ENCODE data around the gene TPRN. TPM values are rescaled to one million over a fixed set of nuclear protein-coding genes. Genes with fewer than 3 reads are reported as not detected.
A peak's percentile ranks its signal among the peaks of the same experiment; 100 is the strongest.

TPRN gene
- total and polyA plus RNA-seq, 7 donors: 3.0 to 80.5 (median 4.6) TPM

DNA sequence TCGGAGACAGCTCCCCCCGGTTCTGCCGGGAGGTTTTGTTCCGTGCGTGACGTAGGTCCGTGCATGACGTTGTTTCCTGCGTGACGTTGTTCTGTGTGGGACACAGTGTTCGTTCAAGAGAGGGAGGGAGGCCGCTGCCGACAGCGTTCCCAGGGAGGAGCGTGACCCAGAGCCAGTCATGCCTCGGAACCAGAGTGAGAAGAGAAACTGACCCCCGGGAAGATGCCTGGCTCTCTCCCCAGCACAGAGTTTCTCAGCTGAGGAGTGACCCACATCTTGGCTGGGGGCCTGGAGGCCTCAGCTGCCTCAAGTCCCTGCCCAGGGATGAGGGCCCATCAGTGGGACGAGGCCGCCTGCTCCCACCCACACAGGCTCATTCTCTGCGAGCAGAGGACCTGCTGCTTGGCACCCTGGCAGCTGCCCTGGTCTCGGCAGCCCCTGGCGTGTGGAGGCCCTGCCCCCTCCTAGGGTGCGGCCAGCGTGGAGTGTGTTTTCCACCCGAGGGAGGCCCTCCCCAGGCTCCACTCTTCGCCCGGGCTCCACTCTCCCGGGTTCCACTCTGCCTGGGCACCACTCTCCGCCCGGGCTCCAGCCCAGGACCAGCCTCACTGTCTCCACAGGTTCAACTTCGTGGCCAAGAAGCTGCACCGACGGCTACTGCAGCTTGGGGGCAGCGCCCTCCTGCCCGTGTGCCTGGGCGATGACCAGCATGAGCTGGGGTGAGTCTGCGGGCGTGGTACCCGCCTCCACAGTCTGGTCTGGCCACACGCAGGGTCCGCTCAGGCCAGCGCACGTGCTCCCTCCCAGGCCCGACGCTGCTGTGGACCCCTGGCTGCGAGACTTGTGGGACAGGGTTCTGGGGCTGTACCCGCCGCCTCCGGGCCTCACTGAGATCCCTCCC lies 12.9 kb upstream of the TPRN start:
- intact Hi-C loops (cut with DNase I): no loop called here

DNA sequence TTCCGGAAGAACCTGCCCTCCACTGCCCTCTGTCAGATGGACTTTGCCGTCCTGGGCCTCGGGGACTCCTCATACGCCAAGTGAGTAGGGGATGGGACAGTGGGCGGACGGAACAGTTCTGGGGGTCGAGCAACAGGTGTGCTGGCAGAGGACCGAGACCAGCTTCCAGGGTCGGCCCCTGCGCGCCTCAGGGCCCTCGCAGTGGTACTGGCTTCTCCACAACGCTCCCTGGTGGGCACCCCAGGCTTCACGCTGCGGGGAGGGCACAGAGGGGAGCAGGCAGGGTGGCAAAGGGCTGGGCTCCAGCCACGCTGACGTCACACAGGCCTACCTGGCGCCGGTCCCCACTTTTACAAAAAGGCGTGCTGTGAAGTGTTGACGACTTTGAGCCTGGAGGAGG lies 12.0 kb upstream of the TPRN start:
- intact Hi-C loops (cut with DNase I): no loop called here
- peaks cover 0 to 22% (median 0%) of the 10 kb centered on the region in 4 donors for H3K36me3 ChIP-seq

More for the DNA sequence above, 12.9 kb upstream of the TPRN start:
- Histone ChIP-seq H3K36me3 (peaks cover 0 to 20% (median 0%) of the 10 kb centered on the region in 4 donors), H3K27me3 (no peaks in the 10 kb centered on the region), H3K9me3 (no peaks in the 10 kb centered on the region), H3K4me1 (peaks cover 0 to 5% (median 0%) of the 10 kb centered on the region in 4 donors), H3K4me3 (no peak overlapping the region), H3K27ac (no peak overlapping the region)
- TF ChIP-seq POLR2A (IDR thresholded peaks at IDR 0.05) (no peak), EP300 (IDR thresholded peaks at IDR 0.05) (no peak), POLR2AphosphoS5 (IDR thresholded peaks at IDR 0.05) (no peak)
- TF ChIP-seq, protein P1, sequence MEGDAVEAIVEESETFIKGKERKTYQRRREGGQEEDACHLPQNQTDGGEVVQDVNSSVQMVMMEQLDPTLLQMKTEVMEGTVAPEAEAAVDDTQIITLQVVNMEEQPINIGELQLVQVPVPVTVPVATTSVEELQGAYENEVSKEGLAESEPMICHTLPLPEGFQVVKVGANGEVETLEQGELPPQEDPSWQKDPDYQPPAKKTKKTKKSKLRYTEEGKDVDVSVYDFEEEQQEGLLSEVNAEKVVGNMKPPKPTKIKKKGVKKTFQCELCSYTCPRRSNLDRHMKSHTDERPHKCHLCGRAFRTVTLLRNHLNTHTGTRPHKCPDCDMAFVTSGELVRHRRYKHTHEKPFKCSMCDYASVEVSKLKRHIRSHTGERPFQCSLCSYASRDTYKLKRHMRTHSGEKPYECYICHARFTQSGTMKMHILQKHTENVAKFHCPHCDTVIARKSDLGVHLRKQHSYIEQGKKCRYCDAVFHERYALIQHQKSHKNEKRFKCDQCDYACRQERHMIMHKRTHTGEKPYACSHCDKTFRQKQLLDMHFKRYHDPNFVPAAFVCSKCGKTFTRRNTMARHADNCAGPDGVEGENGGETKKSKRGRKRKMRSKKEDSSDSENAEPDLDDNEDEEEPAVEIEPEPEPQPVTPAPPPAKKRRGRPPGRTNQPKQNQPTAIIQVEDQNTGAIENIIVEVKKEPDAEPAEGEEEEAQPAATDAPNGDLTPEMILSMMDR (IDR thresholded peaks at IDR 0.05): no peak
- DNase-seq: no peak
- WGBS, 2 donors: 88 to 93% methylated on average over 49 of the region's 49 CpGs

DNA sequence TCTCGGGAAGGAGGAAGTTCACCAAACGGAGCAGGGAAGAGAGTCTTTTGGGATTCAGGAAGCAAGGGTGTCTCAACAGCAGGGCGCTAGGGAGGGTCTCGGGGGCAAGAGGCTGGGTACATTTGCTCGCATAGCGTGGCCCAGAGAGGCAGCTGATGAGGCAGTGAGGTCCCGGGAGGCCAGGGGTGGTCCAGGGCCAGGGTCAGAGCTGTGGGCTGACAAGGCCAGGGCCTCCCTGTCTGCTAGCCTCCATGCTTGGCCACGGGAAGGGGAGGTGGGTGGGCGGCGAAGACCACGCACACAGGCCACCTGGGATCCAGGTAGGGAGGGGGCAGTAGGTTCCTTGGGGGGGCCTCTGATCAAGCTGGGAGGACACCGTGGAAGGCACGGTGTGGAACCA lies 11.0 kb upstream of the TPRN start:
- Histone ChIP-seq H3K9me3 (no peaks in the 10 kb centered on the region), H3K36me3 (peaks cover 0 to 23% (median 0%) of the 10 kb centered on the region in 4 donors), H3K27ac (no peak overlapping the region), H3K4me3 (no peak overlapping the region), H3K27me3 (no peaks in the 10 kb centered on the region), H3K4me1 (peaks cover 0 to 7% (median 7%) of the 10 kb centered on the region in 4 donors)
- DNase-seq: no peak
- WGBS, 2 donors: 86 to 91% methylated on average over 13 of the region's 13 CpGs
- TF ChIP-seq EP300 (IDR thresholded peaks at IDR 0.05): no peak
- TF ChIP-seq POLR2A (IDR thresholded peaks at IDR 0.05): no peak
- TF ChIP-seq POLR2AphosphoS5 (IDR thresholded peaks at IDR 0.05): no peak
- TF ChIP-seq, protein P1 (IDR thresholded peaks at IDR 0.05): no peak
- intact Hi-C loops (cut with DNase I): no loop called here

More for the DNA sequence above, 12.0 kb upstream of the TPRN start:
- DNase-seq: no peak
- Histone ChIP-seq H3K27ac (no peak overlapping the region), H3K4me1 (peaks cover 0 to 5% (median 0%) of the 10 kb centered on the region in 4 donors), H3K9me3 (no peaks in the 10 kb centered on the region), H3K27me3 (no peaks in the 10 kb centered on the region), H3K4me3 (no peak overlapping the region)
- WGBS, 2 donors: 81 to 89% methylated on average over 21 of the region's 21 CpGs
- TF ChIP-seq, protein P1 (IDR thresholded peaks at IDR 0.05): no peak
- TF ChIP-seq POLR2A (IDR thresholded peaks at IDR 0.05) (no peak), EP300 (IDR thresholded peaks at IDR 0.05) (no peak), POLR2AphosphoS5 (IDR thresholded peaks at IDR 0.05) (no peak)

DNA sequence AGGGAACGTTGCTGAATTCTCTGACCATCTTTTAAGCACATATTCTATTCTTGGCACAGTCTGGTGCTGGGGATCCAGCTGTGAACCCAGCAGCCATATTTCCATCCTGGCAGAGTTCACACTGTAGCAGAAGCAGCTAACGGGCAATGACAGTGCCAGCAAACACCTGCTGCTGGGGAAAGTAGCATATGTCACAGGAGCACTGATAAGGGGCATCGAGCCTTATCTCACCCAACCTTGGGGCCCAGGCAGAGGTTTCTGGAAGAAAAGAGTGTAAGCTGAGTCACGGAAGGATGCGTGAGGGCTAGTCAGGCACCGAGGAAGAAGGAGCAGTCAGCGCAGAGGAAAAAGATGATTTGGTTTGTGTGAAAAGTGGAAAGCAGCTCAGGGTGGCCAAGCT lies 6.1 kb upstream of the TPRN start:
- TF ChIP-seq POLR2A (IDR thresholded peaks at IDR 0.05): no peak
- no peak for TF ChIP-seq POLR2AphosphoS5 (IDR thresholded peaks at IDR 0.05)
- TF ChIP-seq EP300 (IDR thresholded peaks at IDR 0.05): no peak
- TF ChIP-seq, protein P1 (IDR thresholded peaks at IDR 0.05): no peak
- Histone ChIP-seq H3K4me1 (peaks cover 0 to 50% (median 48%) of the 10 kb centered on the region in 4 donors), H3K9me3 (no peaks in the 10 kb centered on the region), H3K27me3 (no peaks in the 10 kb centered on the region), H3K27ac (no peak overlapping the region), H3K4me3 (peak overlapping the region in 2 of 4 donors; percentile 93 to 99), H3K36me3 (peaks cover 0 to 8% (median 0%) of the 10 kb centered on the region in 4 donors)
- intact Hi-C loops (cut with DNase I): loop anchor here (5.0 kb wide), 1 partner anchor 46 kb away; the partner anchor contains the start of gene STPG3
- 65 to 85% methylated on average over 7 of the region's 7 CpGs for WGBS, 2 donors
- DNase-seq: no peak

All from sigmoid colon (tissue), 7 donors.